LoVo (cell line): Measurements from ENCODE around the gene SERPINH1.

ENCODE experiments used
- DNase-seq: peaks from one replicate; pipeline ENCODE4 v3.0.0-alpha.2; 2016; ENCODE audit warnings: low spot score

SERPINH1 gene

DNA sequence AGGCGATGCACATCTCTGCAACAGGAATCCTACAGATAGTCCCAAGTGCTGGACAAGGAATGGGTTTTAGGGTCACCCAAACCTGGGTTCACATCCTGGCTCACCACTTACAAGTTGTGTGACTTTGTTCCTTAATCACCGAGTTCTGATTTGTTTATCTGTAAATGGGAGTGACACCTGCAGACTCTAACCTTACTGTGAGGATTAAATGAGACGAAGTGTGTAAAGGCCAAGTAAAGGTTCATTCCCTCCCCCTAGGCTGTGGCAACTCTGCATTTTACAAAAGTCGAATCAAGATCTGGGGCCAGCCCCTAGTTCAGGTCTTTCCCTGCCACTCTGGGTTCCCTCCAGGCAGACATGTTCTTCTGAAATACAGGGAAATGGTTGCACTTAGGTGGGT, 34.9 kb downstream of the SERPINH1 start:
- DNase-seq, result no peak

DNA sequence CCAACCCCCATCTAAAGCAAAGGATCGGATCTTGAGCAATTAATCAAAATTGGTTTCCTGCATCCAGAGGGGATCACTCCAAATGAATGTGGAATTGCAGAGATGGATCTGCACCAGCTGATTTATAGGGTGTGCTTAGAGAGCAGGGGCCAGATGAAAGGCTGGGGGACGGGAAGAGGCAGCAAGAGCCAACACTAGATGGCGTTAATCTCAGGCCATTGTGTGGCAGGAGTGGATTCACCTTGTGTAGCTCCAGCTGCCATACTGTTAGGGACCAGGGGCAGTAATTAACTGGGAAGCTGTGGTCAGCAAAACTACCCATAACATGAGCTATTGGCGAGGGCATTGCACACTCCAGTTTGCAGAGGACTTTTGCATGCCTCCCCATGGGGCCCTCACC, 35.6 kb downstream of the SERPINH1 start:
- DNase-seq, result peak; percentile 6

DNA sequence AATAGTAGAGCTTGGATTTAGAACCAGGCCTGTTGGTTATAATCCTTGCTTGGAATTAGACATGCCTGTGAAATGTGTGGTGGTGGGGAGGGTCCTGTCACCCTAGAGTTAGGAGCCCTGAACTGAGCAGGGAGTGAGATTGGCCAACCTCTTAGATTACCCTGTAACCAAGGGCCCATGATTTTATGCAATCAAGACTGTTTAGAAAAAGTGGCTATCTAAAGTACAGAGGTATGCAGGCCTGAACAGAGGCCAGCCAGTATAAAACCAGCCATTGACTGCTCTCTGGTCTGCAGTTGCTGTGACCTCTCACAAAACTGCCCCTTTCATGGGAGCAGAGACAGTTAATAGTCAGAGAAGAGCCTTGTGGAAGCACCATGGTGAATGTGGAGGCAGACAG, 36.2 kb downstream of the SERPINH1 start:
- DNase-seq, result no peak

DNA sequence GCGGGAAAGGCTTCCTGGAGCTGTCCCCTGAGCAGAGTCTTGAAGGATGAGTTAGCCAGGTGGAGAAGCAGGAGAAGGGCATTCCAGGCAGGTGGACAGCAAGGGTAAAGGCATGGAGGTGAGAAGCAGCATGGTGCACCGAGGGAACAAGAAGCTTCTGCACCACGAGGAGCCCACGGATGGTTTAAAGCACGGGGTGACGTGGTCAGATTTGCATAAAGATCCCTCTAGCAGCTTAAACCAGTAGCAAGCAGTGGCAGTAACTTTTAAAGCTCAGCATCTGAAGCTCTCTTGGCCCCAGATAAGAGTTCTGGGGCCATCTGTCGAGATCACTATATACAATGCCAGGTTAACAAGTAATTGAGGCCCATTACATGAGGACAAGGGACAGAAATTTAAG, 36.8 kb downstream of the SERPINH1 start:
- no peak for DNase-seq

DNA sequence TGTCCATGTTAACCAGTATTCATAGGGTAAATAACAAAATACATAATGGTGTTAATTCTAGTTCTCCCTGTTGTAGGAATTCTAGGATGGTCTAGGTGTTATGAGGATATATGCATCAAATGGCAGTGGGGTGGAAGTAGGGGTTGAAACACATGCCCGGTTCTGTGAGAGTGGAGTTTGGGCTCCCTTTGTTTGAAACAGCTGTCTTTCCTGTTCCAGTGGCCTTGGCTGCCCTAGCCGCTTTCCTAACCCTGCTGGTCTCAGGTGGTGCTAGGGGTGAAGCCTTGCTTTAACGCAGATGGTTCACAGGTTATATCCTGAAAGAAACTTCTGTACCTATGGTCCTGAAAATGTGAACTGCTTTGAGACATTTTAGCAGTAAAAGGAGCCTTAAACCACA, 38.3 kb downstream of the SERPINH1 start:
- DNase-seq, result no peak

DNA sequence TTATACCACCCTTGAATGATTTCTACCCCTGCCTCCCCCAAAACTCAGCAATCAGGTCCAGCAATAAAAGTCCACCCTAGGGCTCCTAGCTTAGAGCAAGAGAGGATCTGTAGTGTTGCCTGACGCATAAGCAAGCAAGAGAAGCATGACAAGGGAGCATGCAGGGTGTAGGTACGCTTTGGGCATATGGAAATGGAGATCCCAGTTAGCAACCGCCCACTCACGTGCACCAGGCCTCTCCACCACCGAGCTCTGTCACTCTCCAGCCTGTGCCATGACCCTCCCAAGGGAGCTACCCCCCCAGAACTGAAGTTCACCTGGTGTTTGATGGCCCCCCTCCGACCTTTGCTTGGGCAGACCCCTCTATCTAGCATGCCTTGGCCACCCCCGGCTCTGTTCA, 39.4 kb downstream of the SERPINH1 start:
- no peak for DNase-seq

DNA sequence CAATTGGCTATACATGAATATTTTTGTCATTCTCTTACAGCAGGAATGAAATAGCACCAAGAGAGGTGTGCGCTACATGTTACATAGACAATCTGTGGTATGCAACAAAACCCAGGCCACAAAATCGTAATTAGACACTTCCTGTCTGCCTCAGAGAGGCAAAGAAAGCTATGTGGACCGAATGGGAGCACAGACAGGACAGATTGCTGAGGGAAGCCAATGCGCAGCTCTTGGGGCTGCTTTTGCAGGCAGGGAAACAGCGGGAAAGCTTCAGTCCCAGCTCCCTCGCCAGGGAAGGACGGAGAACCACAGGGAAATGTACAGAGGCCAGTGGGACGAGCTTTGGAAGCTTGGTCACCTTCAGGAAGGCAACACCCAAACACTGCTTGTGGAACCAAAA, 40.9 kb downstream of the SERPINH1 start:
- no peak for DNase-seq

DNA sequence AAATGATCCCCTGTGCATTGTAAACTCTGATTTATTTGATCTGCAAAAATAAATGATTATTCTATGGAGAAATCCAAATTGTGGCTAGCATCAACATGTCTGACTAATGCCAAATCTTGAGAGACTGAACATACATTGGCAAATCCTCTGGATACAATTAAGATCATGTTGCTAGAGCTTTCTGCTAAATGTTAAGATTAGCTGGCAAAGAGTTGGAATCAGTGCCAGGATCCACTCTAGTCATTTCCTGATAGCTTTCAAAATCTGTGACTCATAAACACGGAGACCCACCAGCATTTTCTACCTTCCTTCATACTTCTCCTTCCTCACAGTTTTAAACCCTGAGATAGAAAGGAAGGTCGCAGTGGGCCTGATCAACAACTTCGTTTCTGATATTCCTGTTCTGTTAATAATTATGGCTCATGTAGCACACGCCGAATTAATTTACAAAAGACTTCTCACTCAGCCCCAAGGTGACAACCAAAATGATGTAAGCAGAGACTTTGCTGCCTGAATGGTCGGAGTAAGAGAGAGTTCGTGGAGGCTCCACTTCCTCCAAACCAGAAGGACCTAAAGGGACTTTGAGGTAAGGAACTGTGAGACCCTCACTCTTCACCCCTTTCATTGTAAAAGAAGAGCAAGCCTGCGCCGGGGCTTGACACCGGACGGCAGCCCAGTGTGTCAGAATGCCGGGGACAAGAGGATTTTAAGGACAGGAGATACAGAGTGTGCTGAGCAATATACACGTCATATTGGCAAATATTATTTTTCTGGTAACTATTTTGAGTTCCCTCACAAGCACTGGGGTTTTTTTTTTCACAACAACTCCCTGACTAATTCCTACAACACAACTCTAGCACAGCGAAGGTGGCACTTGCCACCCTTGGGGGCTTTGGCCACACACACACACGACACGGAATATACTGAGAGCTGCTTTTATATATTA, 42.0 kb downstream of the SERPINH1 start:
- DNase-seq, result no peak

DNA sequence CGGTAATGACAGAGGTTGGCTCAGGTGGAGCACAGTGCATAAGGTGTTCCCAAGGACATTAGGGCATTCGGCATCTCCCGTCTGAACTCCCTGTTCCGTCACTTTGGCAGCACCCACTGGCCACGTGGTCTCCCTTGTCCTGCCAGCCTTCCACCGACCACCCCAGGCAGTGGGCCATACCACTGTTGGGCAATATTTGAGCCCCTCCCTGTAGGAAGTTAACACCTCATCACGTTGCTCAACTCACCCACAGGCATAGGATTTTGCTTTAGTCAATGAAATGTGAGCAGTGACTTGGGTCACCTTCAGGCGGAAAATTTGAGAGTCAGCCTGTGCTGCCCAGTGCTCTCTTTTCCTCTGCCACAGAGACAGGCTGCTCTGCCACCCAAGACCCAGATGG, 44.0 kb downstream of the SERPINH1 start:
- no peak for DNase-seq

DNA sequence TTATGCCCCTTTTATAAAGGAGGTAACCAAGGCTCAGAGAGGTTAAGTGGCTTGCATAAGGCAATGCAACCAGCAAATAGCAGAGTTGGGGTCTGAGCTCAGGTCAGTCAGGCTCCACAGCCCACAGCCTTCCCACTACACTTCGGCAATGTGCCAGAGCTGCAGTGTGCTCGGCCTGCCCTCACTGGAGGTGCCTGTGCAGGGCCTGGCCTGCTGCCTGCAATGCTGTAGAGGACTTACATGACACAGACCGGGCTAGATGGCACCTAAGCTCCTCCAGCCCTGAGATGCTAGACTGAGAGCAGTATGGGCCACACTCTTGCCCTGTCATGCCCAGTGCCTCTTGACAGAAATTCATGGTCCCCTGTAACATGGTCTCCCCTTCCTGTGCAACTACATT, 49.8 kb downstream of the SERPINH1 start:
- DNase-seq, result no peak

DNA sequence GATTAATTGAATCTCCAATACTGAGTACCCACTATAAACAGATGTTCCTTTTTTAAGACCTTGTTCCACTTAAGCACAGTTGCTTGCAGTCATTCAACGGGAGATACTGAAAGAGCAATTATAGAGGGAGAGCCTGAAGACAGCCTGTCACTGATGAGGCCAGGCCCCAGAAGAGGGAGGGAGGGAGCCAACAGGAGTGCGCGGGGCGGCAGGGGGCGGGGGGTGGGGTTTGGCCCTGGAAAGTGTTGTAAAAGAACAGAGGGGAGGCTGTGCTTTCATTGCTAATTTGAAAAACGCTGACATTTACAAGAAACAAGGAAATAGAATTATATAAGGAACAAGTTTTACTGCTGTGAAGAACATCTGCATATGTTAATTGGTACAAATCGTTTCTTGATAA, 53.7 kb downstream of the SERPINH1 start:
- DNase-seq, result no peak

DNA sequence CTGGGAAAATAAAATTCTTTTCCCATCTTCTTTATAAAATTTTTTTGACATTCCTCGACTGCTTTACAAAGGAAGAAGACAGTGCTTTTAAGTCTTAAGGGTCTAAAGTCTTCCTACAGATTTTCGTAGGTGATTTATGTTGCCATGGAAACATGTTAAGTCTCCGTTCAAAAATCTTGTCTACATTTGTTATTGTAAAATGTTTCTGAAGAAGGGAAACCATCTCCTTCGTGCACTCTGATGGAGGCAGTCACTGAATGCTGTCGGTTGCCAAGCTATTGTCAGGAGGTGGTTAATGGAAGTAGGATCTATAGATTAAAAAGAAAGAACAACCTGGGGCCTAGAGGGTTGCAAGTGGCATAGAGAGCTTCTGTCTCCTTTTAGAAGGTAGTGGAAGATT, 54.2 kb downstream of the SERPINH1 start:
- DNase-seq, result no peak
